ENCODE results near the gene ADGRG4.

GRCh38 chrX:136390921-136391320 lies 90.2 kb downstream of the ADGRG4 start:
- TF ChIP-seq POLR2A (IDR thresholded peaks at IDR 0.05) (no peak), CTCF (IDR thresholded peaks at IDR 0.05) (no peak)
